ENCODE results near the gene MYL11.

The MYL11 gene

DNA sequence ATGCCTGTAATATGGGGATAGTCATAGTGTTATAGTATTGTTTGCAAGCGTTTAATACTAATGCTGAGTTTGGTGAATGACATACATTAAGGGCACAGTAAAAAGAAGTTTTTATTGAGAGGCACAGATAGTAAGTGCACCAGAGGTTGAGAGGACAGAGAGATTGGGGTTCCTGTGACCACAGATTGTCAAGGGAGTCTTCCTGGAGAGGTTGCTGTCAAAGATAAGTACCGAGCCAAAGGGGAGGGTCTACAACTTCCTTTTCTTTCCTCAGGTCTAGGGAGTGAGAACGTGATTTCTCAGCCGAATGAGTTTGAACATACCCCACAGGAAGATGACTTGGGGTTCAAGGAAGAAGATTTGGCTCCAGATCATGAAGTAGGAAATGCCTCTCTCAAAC lies 22.5 kb downstream of the MYL11 start:
- no peak for DNase-seq

DNA sequence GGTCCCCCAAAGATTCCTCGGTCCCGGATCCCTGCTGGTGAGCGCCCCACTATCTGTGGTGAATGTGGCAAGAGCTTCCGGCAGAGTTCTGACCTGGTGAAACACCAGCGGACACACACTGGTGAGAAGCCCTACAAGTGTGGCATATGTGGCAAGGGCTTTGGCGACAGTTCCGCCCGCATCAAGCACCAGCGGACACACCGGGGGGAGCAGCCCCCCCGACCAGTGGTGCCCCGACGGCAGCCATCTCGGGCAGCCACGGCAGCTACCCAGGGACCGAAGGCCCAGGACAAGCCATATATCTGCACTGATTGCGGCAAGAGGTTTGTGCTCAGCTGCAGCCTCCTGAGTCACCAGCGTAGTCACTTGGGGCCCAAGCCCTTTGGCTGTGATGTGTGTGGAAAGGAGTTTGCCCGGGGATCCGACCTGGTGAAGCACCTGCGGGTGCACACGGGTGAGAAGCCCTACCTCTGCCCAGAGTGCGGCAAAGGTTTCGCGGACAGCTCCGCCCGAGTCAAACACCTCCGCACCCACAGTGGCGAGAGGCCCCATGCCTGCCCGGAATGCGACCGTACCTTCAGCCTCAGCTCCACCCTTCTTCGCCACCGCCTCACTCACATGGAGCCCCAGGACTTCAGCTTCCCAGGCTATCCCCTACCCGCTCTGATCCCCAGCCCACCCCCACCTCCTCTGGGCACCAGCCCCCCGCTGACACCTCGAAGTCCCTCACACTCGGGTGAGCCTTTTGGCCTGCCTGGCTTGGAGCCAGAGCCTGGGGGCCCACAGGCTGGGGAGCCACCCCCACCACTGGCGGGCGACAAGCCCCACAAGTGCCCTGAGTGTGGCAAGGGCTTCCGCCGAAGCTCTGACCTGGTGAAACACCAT lies 23.4 kb downstream of the MYL11 start:
- no peak for DNase-seq

DNA sequence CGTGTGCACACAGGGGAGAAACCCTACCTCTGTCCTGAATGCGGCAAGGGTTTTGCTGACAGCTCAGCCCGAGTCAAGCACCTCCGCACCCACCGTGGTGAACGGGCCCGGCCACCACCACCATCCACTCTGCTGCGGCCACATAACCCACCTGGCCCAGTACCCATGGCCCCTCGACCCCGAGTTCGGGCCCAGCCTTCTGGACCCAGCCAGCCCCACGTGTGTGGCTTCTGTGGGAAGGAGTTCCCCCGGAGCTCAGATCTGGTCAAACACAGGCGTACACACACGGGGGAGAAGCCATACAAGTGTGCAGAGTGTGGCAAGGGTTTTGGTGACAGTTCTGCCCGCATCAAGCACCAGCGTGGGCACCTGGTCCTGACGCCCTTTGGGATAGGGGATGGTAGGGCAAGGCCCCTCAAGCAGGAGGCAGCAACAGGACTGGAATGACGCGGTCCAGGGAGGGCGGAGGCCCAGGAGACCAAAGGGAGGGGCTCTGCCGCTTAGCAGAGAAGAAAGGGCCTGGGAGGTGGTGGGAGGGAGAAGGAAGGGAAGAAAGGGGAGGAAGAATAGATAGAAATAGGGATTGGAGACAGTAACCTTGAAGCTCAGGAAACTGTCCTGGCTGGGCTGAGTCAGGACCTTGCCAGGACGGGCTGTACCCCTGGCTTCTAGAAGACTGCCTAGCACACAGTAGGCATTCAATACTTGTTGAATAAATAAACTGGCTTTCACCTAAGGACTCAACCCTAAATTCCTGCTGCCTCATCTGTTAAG lies 24.2 kb downstream of the MYL11 start:
- no peak for DNase-seq

DNA sequence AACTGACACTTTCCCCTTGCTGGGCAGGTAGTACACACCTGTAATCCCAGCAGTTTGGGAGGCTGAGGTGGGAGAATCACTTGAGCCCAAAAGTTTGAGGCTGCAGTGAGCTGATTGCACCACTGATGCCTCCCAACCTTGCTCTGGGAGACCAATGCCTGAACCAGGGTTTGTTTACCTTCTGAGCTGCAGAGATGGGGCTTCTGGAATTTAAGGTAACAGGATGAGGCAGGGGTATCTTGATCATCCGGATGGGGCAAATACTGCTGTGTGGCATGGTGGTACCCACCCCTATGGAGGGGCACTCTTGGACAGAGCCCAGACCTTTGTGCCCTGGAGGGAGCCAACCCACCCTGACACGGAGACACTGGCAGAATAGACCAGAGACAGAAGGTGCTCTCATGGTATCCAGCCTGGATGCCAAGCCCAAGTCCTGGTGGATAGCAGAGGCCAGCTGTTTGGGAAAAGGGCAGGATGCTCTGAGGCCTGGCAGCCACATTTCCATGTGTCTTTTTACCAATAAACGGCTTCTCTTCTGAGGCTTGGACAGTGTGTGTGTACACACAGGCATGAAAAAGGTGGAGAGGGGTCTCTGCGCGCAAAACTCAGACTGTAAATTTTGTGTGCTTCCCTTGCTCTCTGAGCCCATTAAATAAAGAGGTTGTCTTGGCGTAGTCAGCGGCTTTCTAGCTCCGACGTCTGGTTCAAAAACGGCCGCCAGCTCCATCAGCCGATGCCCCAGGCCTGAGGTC lies 25.0 kb downstream of the MYL11 start:
- peak; percentile 50 for DNase-seq

DNA sequence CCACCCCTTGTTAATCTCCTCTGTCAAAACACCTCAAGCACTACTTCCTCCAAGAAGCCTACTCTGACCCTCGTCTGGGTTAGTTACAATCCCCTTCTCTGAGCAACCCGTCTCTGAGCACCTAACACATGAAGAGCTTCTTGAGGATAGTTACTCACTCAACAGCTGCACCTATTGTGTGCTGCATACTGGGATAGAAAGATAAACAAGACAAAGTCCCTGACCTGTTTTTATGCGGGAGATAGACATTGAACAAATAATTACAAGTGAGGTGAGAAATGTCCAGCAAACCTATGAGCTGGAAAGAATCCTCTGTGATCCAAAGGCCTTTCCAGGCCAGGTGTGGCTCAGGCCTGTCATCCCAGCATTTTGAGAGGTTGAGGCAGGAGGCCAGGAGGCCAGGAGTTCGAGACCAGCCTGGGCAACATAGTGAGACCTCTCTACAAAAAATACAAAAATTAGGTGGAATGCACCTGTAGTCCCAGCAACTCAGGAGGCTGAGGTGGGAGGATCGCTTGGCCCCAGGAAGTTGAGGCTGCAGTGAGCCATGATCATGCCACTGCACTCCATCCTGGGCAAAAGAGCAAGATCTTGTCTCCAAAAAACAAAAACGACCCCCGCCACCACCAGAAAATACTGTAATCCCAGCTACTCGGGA lies 27.3 kb downstream of the MYL11 start:
- no peak for DNase-seq

DNA sequence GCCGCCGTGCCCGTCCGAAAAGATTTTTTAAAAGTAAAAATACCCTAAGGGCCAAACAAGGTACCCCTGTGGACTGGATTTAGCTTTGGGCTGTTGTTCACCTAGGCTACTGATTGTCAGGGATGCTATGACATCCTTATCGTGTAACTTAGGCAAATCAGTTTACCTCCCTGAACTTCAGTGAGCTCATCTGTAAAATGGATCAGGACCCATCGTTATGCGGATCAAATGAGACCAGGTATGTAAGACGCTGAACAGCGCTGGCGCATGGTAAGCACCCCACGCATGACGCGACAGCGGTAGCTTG lies 32.1 kb downstream of the MYL11 start:
- no peak for DNase-seq

DNA sequence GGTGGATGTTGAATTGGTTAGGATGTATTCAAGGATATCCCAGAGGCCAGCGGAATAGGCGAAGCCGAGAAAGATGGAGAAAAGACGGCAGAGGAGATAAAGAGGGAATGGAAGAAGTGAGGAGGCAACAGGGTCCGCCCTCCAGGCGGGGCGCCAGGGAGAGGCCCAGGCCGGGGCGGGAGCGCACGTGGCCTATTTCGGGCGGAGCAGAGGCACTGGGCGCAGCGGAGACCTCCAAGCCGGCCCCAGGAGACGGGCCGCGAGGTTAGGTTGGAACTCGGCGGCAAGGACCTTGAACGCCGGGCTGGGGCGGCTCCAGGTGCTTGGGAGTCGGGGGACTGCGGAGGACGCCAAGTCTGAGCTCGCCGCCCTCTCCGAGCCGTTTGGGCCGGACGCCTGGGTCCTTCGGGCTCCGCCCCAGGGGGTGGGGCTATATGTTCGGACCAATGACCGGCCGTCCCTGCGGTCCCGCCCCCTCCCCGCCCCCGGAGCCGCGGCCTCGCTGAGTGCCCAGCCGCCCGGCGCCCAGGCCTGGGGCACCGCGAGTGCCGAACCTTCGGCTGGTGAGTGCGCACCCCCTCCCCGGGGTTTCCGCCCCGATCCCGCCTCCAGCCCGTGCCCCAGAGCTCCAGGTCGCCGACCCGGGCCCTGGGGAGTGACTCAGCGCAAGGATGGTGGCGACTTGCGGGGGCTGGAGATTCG lies 32.7 kb downstream of the MYL11 start, which contains the start of gene ZNF771:
TSS of gene ZNF771 (plus strand) at position 505 of the 702 bp plus-strand sequence. CDS start 448 bp downstream, outside the sequence.
- DNase-seq = peak; percentile 91

DNA sequence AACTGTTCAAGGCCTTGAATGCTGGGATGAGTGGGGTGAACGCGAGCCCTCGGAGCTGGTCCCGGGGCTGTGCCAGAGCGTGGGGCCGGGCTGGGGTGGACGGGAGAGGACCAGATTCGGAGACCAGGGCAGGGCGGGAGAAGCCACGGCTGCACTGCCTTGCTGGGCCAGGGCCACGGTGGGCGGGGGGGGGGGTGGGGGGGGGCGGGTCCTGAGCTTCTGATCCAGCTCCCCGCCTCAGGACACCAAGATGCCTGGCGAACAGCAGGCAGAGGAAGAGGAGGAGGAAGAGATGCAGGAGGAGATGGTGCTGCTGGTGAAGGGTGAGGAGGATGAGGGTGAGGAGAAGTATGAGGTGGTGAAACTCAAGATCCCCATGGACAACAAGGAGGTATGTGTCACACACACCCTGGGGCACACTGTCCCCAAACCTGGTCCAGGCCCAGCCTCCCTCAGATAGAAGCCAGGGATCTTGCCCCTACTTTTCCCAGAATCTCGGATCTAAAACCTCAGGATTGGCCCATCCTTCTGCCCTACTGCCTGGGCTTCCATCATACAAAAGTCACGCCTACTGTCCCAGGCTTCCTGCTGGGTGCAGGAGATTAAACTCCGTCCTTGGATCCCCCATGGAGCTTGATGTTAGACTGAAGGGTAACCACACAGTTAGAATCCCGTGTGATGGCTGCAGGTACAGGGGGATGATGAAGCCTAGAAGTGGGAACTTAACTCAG lies 33.4 kb downstream of the MYL11 start:
- DNase-seq = peak; percentile 50

DNA sequence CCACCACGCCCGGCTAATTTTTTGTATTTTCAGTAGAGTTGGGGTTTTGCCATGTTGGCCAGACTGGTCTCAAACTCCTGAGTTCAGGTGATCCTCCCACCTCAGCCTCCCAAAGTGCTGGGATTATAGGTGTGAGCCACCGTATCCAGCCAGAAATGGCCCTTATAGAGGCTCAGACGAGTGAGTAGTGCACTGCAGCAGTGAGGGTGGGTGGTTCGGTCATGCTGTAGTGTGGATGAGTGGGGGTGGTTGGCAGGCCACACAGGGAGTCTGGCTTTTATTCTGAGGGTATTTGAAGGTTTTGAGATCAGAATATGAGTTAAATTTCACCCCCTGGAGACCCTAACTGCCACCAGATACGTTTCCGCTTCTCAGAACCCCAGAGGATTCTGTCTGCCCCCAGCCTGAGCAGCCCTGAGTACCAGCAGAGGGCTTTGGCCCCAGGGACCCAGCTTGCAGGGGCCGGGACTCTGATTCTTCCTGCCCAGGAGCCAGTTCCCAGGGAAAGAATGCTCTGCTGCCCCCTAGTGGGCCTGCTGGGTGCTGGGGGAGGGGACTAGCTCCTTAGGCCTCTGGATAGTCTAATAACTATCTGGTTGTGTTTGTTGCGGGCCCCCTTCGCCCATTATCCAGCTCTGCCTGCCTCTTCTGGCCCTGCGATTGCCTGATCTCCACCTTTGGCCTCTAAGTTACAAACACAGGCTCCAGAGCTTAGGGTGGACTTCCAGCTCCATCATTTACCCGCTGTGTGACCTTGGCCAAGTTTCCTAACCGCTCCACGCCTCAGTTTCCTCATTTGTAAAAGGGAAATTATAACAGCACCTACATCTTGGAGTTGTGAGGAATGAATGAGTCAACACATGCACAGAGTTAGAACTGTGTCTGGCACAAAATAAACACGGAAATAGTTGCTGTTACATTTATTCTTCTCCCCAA lies 34.8 kb downstream of the MYL11 start:
- DNase-seq = peak; percentile 94

DNA sequence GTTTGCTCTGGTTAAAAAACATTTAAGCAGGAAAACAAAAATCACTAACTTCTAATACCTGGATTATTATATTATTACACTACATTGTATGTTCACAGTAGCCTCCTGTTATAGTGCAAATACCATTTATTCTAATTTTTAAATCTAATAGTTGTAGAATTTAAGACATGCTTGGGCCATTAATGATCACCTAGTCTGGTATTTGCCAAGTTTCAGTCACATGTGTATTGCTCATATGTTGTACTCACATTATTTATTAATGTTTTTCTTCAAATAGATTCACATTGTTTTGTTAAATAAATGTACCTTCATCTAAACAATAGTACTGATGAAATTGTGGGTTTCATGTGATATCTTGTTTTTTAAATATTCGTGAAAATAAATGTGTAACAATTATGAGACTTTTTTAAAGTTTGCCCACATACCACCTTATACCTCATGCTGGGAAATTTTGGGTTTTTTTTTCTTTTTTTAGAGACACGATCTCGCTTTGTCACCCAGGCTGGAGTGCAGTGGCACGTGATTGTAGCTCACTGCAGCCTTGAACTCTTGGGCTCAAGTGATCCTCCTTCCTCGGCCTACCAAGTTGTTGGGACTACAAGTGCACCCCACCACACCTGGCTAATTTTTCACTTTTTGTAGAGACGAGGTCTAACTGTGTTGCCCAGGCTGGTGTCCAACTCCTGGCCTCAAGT lies 38.7 kb downstream of the MYL11 start:
- DNase-seq = no peak

DNA sequence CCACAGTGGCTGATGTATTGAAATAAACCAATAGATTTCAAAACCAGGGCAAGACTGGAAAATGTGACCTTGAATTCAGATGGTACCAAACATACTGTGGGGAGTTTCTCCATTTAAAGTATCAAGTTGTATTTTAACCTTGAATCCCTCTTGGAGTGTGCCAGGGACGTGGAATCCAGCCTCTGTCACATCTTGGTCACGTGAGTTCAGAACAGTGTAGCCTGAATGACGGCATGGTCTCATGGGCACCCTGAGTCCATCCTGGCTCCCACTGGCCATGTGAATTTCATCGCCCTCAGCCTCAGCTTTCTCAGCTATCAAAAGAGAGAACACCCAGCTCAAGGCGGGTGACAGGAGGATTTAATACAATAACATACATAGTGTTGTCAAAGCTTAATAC lies 39.6 kb downstream of the MYL11 start:
- DNase-seq = no peak

DNA sequence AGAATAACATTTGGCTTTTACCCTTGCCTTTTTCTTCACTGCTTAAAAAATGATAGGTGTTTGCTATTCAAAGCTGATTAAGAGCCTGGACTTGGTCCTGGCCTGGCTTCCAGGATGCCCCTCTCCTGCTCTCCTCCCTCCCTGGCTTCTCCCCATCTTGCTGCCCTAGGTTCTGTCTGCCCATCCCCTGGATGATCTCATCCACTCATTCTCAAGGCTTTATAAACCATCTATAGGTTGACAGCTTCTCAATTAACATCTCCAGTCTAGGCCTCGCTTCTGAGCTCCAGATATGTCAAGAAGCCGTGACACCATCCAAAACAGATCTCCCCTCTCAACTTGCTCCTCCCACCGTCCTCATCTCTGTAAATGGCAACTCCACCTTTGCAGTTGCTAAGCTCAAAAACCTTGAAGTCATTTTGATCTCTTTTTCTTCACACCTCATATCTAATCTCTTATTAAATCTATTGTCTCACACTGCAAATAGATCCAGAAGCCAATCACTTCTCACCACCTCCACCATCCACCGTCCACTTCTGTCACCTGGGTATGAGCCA lies 41.5 kb downstream of the MYL11 start:
- DNase-seq = no peak

DNA sequence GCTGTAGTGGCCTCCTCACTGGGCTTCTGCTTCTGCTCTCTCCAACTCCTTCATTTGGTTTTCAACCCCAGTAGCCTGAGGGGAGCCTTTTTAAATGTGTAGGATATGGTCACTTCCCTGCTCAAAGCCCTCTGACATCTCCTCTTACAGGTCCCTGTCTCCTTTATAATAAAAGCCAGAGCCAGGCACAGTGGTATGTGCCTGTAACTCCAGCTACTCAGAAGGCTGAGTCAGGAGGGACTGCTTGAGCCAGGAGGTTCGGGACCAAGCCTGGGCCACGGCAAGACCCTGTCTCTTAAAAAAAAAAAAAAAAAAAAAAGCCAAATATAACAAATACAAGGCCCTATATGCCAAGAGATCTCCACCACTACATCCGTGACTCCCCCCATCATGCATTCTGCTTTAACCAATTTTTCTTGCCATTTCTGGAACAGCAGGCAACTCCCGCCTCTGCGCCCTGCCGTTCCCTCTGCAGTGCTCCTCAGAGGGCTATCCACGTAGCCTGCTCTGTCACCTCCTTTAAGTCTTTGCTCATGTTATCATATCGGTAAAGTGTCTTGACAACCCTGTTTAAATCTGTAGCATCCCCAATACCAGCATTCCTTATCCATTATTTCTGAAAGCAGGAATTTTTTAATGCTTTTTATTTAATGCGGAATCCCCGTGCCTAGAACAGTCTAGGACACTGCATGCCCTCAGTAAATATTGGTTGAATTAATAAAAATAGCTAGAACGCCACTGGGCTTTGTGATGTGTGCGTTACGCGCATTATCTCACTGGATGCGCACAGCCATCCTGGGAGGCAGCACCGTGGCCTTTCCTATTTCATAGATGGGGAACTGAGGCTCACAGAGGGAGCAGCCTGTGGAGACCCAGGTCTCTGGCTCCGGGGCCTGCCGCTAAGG lies 42.3 kb downstream of the MYL11 start:
- no peak for DNase-seq

DNA sequence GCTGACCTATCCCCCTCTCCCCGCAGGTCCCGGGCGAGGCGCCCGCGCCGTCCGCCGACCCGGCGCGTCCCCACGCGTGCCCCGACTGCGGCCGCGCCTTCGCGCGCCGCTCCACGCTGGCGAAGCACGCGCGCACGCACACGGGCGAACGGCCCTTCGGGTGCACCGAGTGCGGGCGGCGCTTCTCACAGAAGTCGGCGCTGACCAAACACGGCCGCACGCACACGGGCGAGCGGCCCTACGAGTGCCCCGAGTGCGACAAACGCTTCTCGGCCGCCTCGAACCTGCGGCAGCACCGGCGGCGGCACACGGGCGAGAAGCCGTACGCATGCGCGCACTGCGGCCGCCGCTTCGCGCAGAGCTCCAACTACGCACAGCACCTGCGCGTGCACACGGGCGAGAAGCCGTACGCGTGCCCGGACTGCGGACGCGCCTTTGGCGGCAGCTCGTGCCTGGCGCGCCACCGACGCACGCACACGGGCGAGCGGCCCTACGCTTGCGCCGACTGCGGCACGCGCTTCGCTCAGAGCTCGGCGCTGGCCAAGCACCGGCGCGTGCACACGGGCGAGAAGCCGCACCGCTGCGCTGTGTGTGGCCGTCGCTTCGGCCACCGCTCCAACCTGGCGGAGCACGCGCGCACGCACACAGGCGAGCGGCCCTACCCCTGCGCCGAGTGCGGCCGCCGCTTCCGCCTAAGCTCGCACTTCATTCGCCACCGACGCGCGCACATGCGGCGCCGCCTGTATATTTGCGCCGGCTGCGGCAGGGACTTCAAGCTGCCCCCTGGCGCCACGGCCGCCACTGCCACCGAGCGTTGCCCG lies 43.1 kb downstream of the MYL11 start:
- DNase-seq = peak; percentile 88

DNA sequence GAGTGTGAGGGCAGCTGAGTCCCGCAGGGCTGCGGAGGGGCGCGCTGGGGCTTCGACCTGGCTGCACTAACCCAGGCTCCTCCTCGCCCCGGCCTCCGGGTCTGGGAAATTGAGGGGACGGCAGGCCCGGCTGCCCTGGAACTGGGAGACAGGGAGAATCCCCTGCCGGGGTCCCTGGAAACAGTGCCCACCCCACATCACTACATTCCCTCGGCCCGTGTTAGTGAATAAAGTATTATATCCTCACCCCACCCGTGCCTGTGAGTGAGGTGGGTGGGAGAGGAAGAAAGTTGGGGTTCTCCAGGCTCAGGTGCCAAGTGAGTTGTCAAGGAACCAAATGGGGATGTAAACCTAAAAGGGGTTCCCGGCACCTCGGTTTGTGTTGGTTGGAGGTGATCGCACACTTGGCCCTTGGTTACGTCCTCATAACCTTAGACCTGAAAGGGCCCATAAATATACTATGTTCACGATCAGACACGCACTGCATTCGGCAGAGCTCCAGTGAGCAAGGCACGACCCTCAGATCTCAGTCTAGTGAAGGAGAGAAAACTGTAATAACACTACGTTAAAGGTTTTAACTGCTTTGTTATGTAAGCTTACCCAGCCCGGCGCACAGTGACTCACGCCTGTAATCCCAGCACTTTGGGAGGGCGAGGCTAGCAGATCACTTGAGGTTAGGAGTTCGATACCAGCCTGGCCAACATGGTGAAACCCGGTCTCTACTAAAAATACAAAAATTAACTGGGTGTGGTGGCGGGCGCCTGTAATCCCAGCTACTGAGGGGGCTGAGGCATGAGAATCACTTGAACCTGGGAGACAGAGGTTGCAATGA lies 44.0 kb downstream of the MYL11 start:
- DNase-seq = peak; percentile 13

DNA sequence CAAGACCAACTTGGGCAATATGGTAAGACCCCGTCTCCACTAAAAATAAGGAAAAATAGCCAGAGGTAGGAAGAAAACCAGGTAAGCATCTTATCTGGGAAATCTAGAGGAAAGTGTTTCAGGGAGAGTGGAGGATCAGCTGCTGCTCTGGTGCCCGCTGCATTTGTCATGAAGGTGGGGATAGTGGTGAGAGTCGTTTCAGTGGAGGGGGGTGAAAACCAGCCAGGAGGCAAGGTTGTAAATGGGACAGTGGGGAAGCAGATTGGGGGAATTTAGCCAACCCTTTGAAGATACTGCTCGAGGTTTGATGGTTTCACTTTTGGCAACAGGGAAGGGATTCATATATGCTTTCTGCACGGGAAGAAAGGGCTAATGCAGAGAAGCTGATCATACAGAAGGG lies 46.4 kb downstream of the MYL11 start:
- no peak for DNase-seq

Data from NCI-H82 (cell line).